B cell (primary cell): ENCODE measurements around the gene TMEM209.

Source experiments
- CTCF ChIP-seq: fragments of 200-600 bp; IDR thresholded peaks from one replicate; pipeline ENCODE4 v1.8.0; 2022; ENCODE audit warnings: antibody characterized with exemption, mild to moderate bottlenecking
- EZH2 ChIP-seq: IDR thresholded peaks from 2 replicates; pipeline ENCODE4 v1.6.1; 2012; ENCODE audit warnings: borderline replicate concordance, low read depth, mild to moderate bottlenecking, moderate library complexity, low read length; ENCODE audit not compliant: insufficient read depth, poor library complexity, severe bottlenecking

- TF ChIP-seq CTCF (no peak), EZH2 (no peak)
Measured at GRCh38 chr7:130189343-130189742, 15.9 kb downstream of the TMEM209 start.
